Endometrial microvascular endothelial cells (primary cell): ENCODE data around the gene ITGAL. TPM values are rescaled to one million over a fixed set of nuclear protein-coding genes. Genes with fewer than 3 reads are reported as not detected.

Source experiments
- in situ Hi-C: cut with HindIII; loops from 2 replicates; pipeline ENCODE4 v1.10.0; 2017; ENCODE audit warnings: low sequenced_read_pairs, low pct_unique_long_range_greater_than_20kb; ENCODE audit errors: inconsistent ontology term
- total RNA-seq: library from RNA; depleted of rRNA; stranded (reverse); fragments of >200 nt; gene quantifications from one replicate; pipeline ENCODE4 v1.2.3, GENCODE V29; 2015; ENCODE audit errors: inconsistent ontology term

Gene ITGAL
- total RNA-seq, 1 donor from 2014 or later, result not detected

DNA sequence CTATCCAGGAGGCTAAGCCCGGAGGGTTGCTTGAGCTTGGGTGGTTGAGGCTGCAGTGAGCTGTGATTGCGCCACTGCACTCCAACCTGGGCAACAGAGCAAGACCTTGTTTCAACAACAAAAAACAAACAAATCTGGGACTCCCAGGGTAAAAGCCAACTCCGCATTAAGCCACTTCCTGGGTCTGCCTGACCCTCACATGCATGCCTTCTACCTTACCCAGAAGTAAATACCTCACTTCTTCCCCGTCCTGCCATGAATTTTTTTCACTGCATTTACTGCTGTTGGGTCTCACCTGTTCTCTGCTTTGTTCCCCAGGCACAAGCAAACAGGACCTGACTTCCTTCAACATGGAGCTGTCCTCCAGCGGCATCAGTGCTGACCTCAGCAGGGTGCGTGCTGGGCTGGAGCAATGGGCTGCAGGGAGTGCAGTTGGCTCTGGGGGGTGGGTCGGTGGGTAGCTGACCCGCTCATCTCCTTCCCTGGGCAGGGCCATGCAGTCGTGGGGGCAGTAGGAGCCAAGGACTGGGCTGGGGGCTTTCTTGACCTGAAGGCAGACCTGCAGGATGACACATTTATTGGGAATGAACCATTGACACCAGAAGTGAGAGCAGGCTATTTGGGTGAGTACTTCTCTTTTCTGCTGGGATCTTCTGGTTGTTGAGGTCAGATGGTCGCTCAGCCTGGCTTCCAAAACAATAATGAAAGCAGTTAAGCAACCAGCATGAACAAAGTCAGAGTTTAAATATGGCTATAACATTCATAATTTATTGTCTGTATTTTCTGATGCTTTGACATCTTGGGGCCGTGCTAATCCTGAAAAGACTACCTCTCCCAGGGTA is 16.4 kb downstream of the ITGAL start:
- in situ Hi-C loops, result no loop called here

DNA sequence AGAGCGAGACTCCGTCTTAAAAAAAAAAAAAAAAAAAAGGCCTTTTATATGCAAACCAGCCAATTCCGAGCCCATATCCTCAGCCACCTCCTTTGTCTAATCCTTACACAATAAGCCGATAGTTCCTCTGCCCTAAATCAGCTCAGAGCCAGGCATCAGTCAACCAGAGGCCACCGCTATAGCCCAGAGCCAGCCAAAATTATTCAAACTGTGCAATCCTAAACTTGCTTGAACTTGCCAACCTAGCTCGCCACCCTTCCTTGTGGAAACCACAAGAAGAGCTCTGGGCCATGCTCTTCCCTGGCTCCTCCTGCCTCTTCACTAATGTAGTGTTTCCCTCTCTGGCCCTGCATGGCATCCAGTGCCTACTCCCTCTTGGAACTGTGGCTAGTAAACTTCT is 17.7 kb downstream of the ITGAL start:
- in situ Hi-C loops, result no loop called here

- in situ Hi-C loops, result no loop called here
These were observed 18.7 kb downstream of the ITGAL start for GRCh38 chr16:30491229-30491628.

GRCh38 chr16:30491744-30492308 is 19.3 kb downstream of the ITGAL start:
- in situ Hi-C loops, result no loop called here

DNA sequence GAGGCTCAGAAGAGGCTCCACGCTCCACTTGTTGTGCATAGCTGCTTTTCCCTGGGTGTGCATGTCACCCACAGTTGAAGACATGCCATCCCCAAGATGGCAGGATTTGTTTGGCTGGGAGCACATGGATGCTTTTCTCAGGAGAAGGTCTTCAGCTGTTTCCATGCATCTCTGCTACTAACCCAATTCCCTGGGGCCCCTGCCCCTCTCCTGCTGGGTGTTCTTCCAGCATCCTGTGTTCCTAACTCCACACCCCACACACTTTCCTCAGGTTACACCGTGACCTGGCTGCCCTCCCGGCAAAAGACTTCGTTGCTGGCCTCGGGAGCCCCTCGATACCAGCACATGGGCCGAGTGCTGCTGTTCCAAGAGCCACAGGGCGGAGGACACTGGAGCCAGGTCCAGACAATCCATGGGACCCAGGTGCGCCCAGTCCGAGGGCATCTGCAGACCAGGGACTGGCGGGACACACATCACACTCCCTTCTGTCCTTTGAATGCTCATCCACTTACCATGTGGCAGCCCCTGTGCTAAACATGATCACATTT is 21.5 kb downstream of the ITGAL start:
- in situ Hi-C loops, result no loop called here

DNA sequence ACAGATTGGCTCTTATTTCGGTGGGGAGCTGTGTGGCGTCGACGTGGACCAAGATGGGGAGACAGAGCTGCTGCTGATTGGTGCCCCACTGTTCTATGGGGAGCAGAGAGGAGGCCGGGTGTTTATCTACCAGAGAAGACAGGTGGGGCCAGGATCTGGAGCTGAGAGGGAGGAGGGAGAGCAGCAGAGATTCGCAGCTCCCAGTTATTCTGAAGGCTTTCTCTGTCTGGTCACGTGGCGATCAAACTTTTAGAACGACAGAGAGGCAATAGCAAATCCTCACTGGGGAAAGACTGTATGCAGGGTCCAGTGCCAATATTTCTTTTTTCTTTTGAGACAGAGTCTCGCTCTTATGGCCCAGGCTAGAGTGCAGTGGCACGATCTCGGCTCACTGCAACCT is 22.2 kb downstream of the ITGAL start:
- in situ Hi-C loops, result no loop called here

GRCh38 chr16:30499284-30499683 is 26.7 kb downstream of the ITGAL start:
- in situ Hi-C loops, result no loop called here

GRCh38 chr16:30503403-30504296 is 31.1 kb downstream of the ITGAL start:
- in situ Hi-C loops, result no loop called here

- in situ Hi-C loops, result no loop called here
These were observed 36.7 kb downstream of the ITGAL start for GRCh38 chr16:30509081-30509765.

- in situ Hi-C loops, result no loop called here
These were observed 37.9 kb downstream of the ITGAL start for GRCh38 chr16:30510376-30510938.

GRCh38 chr16:30511509-30511908 is 39.0 kb downstream of the ITGAL start:
- in situ Hi-C loops, result no loop called here

DNA sequence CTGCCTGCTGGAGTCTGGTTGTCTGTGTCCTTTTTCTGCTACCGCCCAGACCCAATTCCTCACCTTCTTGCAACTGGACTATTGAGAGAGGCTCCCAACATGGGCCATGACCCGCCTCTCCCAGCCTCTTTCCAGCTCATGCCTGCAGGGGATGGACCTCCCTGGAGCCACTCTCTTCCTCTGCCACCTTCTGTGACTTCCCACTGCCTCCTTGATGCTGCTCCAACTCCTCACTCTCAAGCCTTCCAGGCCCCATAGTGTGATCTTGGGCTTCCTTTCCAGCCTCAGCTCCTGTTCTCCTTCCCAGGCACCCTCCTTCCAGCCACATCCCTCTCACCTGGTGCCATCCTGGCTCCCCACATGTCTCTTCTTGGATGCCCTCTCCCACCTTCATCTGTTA is 42.7 kb downstream of the ITGAL start:
- in situ Hi-C loops, result no loop called here

GRCh38 chr16:30518552-30518951 is 46.0 kb downstream of the ITGAL start:
- in situ Hi-C loops, result no loop called here

- in situ Hi-C loops, result no loop called here
These were observed 46.8 kb downstream of the ITGAL start for GRCh38 chr16:30519120-30520049.

DNA sequence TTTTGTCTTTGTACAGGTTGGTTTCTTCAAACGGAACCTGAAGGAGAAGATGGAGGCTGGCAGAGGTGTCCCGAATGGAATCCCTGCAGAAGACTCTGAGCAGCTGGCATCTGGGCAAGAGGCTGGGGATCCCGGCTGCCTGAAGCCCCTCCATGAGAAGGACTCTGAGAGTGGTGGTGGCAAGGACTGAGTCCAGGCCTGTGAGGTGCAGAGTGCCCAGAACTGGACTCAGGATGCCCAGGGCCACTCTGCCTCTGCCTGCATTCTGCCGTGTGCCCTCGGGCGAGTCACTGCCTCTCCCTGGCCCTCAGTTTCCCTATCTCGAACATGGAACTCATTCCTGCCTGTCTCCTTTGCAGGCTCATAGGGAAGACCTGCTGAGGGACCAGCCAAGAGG is 48.9 kb downstream of the ITGAL start:
- in situ Hi-C loops, result no loop called here

- in situ Hi-C loops, result no loop called here
These were observed 49.5 kb downstream of the ITGAL start for GRCh38 chr16:30521873-30522641.
